ENCODE data around the gene DZIP1L.

DZIP1L gene

GRCh38 chr3:138079901-138080300 is 35.5 kb downstream of the DZIP1L start:
- H3K4me3 ChIP-seq (ENCODE audit: low read depth, low read length) = no peak overlapping the region
- no peak for DNase-seq (ENCODE audit: low read depth)
- TF ChIP-seq POLR2A (IDR thresholded peaks at IDR 0.05; ENCODE audit: extremely low read depth, insufficient read length) (no peak), CTCF (IDR thresholded peaks at IDR 0.05; ENCODE audit: low read depth, low read length) (no peak), MYC (IDR thresholded peaks at IDR 0.05; ENCODE audit: low read depth, low read length) (no peak), MAX (IDR thresholded peaks at IDR 0.05; ENCODE audit: low read depth, low read length) (no peak)

- peak; percentile 86 for DNase-seq (ENCODE audit: low read depth)
- no peak overlapping the region for H3K4me3 ChIP-seq (ENCODE audit: low read depth, low read length)
- TF ChIP-seq POLR2A (IDR thresholded peaks at IDR 0.05; ENCODE audit: extremely low read depth, insufficient read length) (no peak), MAX (IDR thresholded peaks at IDR 0.05; ENCODE audit: low read depth, low read length) (peak; percentile 31; the same call in 1 of the 2 replicates), CTCF (IDR thresholded peaks at IDR 0.05; ENCODE audit: low read depth, low read length) (no peak), MYC (IDR thresholded peaks at IDR 0.05; ENCODE audit: low read depth, low read length) (no peak)
These were observed 36.5 kb downstream of the DZIP1L start for GRCh38 chr3:138078901-138079344.

GRCh38 chr3:138078096-138078495 is 37.3 kb downstream of the DZIP1L start:
- no peak for DNase-seq (ENCODE audit: low read depth)
- TF ChIP-seq MAX (IDR thresholded peaks at IDR 0.05; ENCODE audit: low read depth, low read length) (no peak), POLR2A (IDR thresholded peaks at IDR 0.05; ENCODE audit: extremely low read depth, insufficient read length) (no peak), MYC (IDR thresholded peaks at IDR 0.05; ENCODE audit: low read depth, low read length) (no peak), CTCF (IDR thresholded peaks at IDR 0.05; ENCODE audit: low read depth, low read length) (no peak)

GRCh38 chr3:138072796-138073195 is 42.6 kb downstream of the DZIP1L start:
- no peak for DNase-seq (ENCODE audit: low read depth)
- no peak overlapping the region for H3K4me3 ChIP-seq (ENCODE audit: low read depth, low read length)
- TF ChIP-seq POLR2A (IDR thresholded peaks at IDR 0.05; ENCODE audit: extremely low read depth, insufficient read length) = no peak
- no peak for TF ChIP-seq CTCF (IDR thresholded peaks at IDR 0.05; ENCODE audit: low read depth, low read length)
- TF ChIP-seq MAX (IDR thresholded peaks at IDR 0.05; ENCODE audit: low read depth, low read length) = no peak
- no peak for TF ChIP-seq MYC (IDR thresholded peaks at IDR 0.05; ENCODE audit: low read depth, low read length)

More at GRCh38 chr3:138078096-138078495, 37.3 kb downstream of the DZIP1L start:
- H3K4me3 ChIP-seq (ENCODE audit: low read depth, low read length) = no peak overlapping the region

- no peak for DNase-seq (ENCODE audit: low read depth)
- no peak overlapping the region for H3K4me3 ChIP-seq (ENCODE audit: low read depth, low read length)
- no peak for TF ChIP-seq MYC (IDR thresholded peaks at IDR 0.05; ENCODE audit: low read depth, low read length)
- TF ChIP-seq MAX (IDR thresholded peaks at IDR 0.05; ENCODE audit: low read depth, low read length) = no peak
- no peak for TF ChIP-seq CTCF (IDR thresholded peaks at IDR 0.05; ENCODE audit: low read depth, low read length)
- no peak for TF ChIP-seq POLR2A (IDR thresholded peaks at IDR 0.05; ENCODE audit: extremely low read depth, insufficient read length)
These were observed 45.4 kb downstream of the DZIP1L start for GRCh38 chr3:138070006-138070405.
